ENCODE results near the gene TP53I11. TPM values are rescaled to one million over a fixed set of nuclear protein-coding genes. Genes with fewer than 3 reads are reported as not detected.

The TP53I11 gene
- total and polyA plus RNA-seq, 9 of the 15 experiments (the other 6 are each of a cell fraction or from before 2014, with no cell fraction given) = 0.14 to 2.5 (median 1.2) TPM; not detected in 2

DNA sequence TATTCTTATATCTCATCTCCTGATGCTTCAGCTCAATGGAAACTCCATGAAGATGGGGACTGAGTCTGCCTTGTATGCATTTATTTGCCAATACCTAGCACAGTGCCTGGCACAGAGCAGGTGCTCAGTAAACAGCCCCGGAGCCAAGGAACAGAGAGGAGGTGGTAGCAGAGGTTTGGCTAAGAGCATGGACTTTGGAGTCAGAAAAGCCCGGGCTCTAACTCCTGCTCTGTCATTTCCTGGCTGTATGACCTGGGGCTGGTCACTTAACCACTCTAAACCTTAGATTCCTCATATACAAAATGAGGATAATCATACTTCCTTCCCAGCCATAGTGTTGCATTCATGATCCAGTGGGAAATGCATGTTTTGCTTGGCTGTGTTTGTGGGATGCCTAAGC is 36.6 kb downstream of the TP53I11 start:
- Histone ChIP-seq H2AFZ (ENCODE audit: low read depth, low read length) (no peak overlapping the region), H3K9me3 (replicated peaks; ENCODE audit: control insufficient read depth, insufficient read depth, low read depth, low read length) (no peaks in the 10 kb centered on the region), H3K9me1 (ENCODE audit: control insufficient read depth, insufficient read depth, low read length) (peaks cover 6% of the 10 kb centered on the region), H4K20me1 (replicated peaks; ENCODE audit: control insufficient read depth, insufficient read depth, low read length) (peaks cover 13% of the 10 kb centered on the region; the same call in 1 of the 2 replicates), H3K4me3 (no peak overlapping the region), H3K4me2 (ENCODE audit: insufficient read depth, low read length) (no peak overlapping the region), H3K27ac (ENCODE audit: extremely low read depth, low read depth, low read length) (no peak overlapping the region), H3K36me3 (ENCODE audit: control insufficient read depth, insufficient read depth, low read length) (no peaks in the 10 kb centered on the region), H3K4me1 (replicated peaks in 1 of 2; ENCODE audit: control insufficient read depth in 2 of 2, insufficient read depth in 2 of 2, low read length in 2 of 2) (peaks cover 0 to 7% of the 10 kb centered on the region in 2 experiments; a peak in 2 of 5 replicates), H3K79me2 (ENCODE audit: control insufficient read depth, insufficient read depth, low read length) (no peaks in the 10 kb centered on the region), H3K27me3 (ENCODE audit: control insufficient read depth in 2 of 2, insufficient read depth in 2 of 2, low read length in 2 of 2) (peaks cover 11 to 48% of the 10 kb centered on the region in 2 experiments; a peak in 4 of 5 replicates), H3K9ac (ENCODE audit: insufficient read depth in 1 of 2, low read depth in 2 of 2, low read length in 2 of 2) (no peak overlapping the region)
- no TSS peak for BruUV-seq (replicated peaks)
- TF ChIP-seq HNRNPLL (IDR thresholded peaks at IDR 0.05; ENCODE audit: low read depth, low read length, poor library complexity, severe bottlenecking) = no peak
- no peak for TF ChIP-seq CXXC5 (CRISPR knock-in tag; IDR thresholded peaks at IDR 0.05)
- no peak for TF ChIP-seq BACH1 (tag; IDR thresholded peaks at IDR 0.05)
- no peak for TF ChIP-seq KAT8 (IDR thresholded peaks at IDR 0.05; ENCODE audit: low read depth)
- TF ChIP-seq ATF2 (CRISPR knock-in tag; IDR thresholded peaks at IDR 0.05) = no peak
- no peak for TF ChIP-seq BRF2 (IDR thresholded peaks at IDR 0.05; ENCODE audit: borderline replicate concordance, insufficient read depth, insufficient read length)
- 0% methylated on average over 2 of the region's 2 CpGs for WGBS (ENCODE audit: insufficient coverage, low coverage, missing lambda C conversion rate)
- ChIA-PET POLR2A (interaction anchor here (0.6 kb wide), 1 partner anchor 355 kb away, joined by 3 read pairs; no protein-coding TSS in a partner anchor), CTCF (ENCODE audit: low intra/inter-chr PET ratio) (no interaction called here)
- FAIRE-seq (no peak), DNase-seq (ENCODE audit: extremely low read depth in 1 of 4, low spot score in 3 of 4) (no peak), ATAC-seq (no peak)
- intact Hi-C loops (cut with micrococcal nuclease) = loop anchor here (5.0 kb wide), 1 partner anchor 357 kb away; no protein-coding TSS in a partner anchor
- in situ Hi-C loops (cut with MboI) = loop anchor here (5.0 kb wide), 2 partner anchors 292 to 357 kb away; no protein-coding TSS in a partner anchor

Measured in K562 (cell line).